Liver (tissue), 9 donors: Measurements from ENCODE around the gene CHRM5. TPM values are rescaled to one million over a fixed set of nuclear protein-coding genes. Genes with fewer than 3 reads are reported as not detected.
A peak's percentile ranks its signal among the peaks of the same experiment; 100 is the strongest.

ENCODE experiments used
- DNase-seq: peaks from one replicate; pipeline ENCODE4 v3.0.0-alpha.2; 2017; ENCODE audit warnings: low spot score
- H3K27ac ChIP-seq, 2 donors: one replicate each; pipeline ENCODE4 v1.7.0; 2013; ENCODE audit warnings: inconsistent platforms in 2 of 2, low read length in 2 of 2, control low read depth in 1 of 2, low read depth in 1 of 2, mild to moderate bottlenecking in 1 of 2
- H3K27me3 ChIP-seq, 4 donors: one replicate each; pipeline versions ENCODE4 v1.6.1 to v1.7.0; 2013; ENCODE audit warnings: low read length in 3 of 4, inconsistent platforms in 1 of 4, mild to moderate bottlenecking in 1 of 4, moderate library complexity in 1 of 4; ENCODE audit not compliant: control insufficient read depth in 4 of 4, insufficient read depth in 4 of 4
- H3K36me3 ChIP-seq, 4 donors: one replicate each; pipeline versions ENCODE4 v1.6.1 to v1.7.0; 2013; ENCODE audit warnings: low read length in 3 of 4, mild to moderate bottlenecking in 3 of 4, low read depth in 1 of 4, moderate library complexity in 1 of 4; ENCODE audit not compliant: control insufficient read depth in 4 of 4, insufficient read depth in 3 of 4
- H3K4me1 ChIP-seq, 4 donors: one replicate each; pipeline versions ENCODE4 v1.6.1 to v1.7.0; 2013; ENCODE audit warnings: low read length in 3 of 4, mild to moderate bottlenecking in 3 of 4, moderate library complexity in 1 of 4; ENCODE audit not compliant: control insufficient read depth in 4 of 4, insufficient read depth in 4 of 4
- H3K4me3 ChIP-seq, 3 donors: one replicate each; pipeline versions ENCODE4 v1.6.1 to v1.7.0; 2013; ENCODE audit warnings: low read length in 3 of 3, control low read depth in 1 of 3, low read depth in 1 of 3, mild to moderate bottlenecking in 1 of 3
- H3K9ac ChIP-seq, 2 donors: one replicate each; pipeline ENCODE4 v1.7.0; 2013; ENCODE audit warnings: low read length in 2 of 2, mild to moderate bottlenecking in 2 of 2, moderate library complexity in 2 of 2, control low read depth in 1 of 2, low read depth in 1 of 2
- H3K9me3 ChIP-seq, 4 donors: one replicate each; pipeline versions ENCODE4 v1.6.1 to v1.7.0; 2013; ENCODE audit warnings: low read length in 3 of 4; ENCODE audit not compliant: control insufficient read depth in 4 of 4
- FOXA2 ChIP-seq: IDR thresholded peaks from 2 replicates; pipeline ENCODE4 v1.6.1; 2016; ENCODE audit warnings: antibody characterized with exemption
- GABPA ChIP-seq, 2 donors: IDR thresholded peaks in 1 of 2; conservative IDR thresholded peaks in 1 of 2; 2 replicates each; pipeline ENCODE4 v1.6.1; 2016; ENCODE audit warnings: antibody characterized with exemption in 2 of 2, mild to moderate bottlenecking in 1 of 2, moderate library complexity in 1 of 2
- HNF4A ChIP-seq, 2 donors: conservative IDR thresholded peaks; 2 replicates each; pipeline ENCODE4 v1.6.1; 2016; ENCODE audit warnings: antibody characterized with exemption in 2 of 2, mild to moderate bottlenecking in 2 of 2
- HNF4G ChIP-seq: IDR thresholded peaks from 2 replicates; pipeline ENCODE4 v1.6.1; 2016; ENCODE audit warnings: antibody characterized with exemption
- JUND ChIP-seq, 2 donors: IDR thresholded peaks; 2 replicates each; pipeline ENCODE4 v1.6.1; 2016; ENCODE audit warnings: antibody characterized with exemption in 2 of 2
- NR2F2 ChIP-seq: IDR thresholded peaks from 2 replicates; pipeline ENCODE4 v1.6.1; 2016; ENCODE audit warnings: antibody characterized with exemption
- RAD21 ChIP-seq, 2 donors: IDR thresholded peaks; 2 replicates each; pipeline ENCODE4 v1.6.1; 2016; ENCODE audit warnings: antibody characterized with exemption in 2 of 2, mild to moderate bottlenecking in 2 of 2
- RXRA ChIP-seq, 2 donors: IDR thresholded peaks; 2 replicates each; pipeline ENCODE4 v1.6.1; 2017 to 2018; ENCODE audit warnings: antibody characterized with exemption in 2 of 2, mild to moderate bottlenecking in 1 of 2
- SP1 ChIP-seq: IDR thresholded peaks from 2 replicates; pipeline ENCODE4 v1.6.1; 2018; ENCODE audit warnings: antibody characterized with exemption, mild to moderate bottlenecking
- TAF1 ChIP-seq: conservative IDR thresholded peaks from 2 replicates; pipeline ENCODE4 v1.6.1; 2016; ENCODE audit warnings: antibody characterized with exemption, mild to moderate bottlenecking
- YY1 ChIP-seq: IDR thresholded peaks from 2 replicates; pipeline ENCODE4 v1.6.1; 2016; ENCODE audit warnings: antibody characterized with exemption, mild to moderate bottlenecking
- WGBS: extraction: QIAGEN DNeasy Blood & Tissue Kit; methylation state at CpG from one replicate; pipeline ENCODE4 v1.1.7; 2013; 5-methylcytosine and 5-hydroxymethylcytosine counted together
- polyA plus RNA-seq, 2 donors: library from polyadenylated mRNA; stranded (reverse) in 1 of 2; unstranded in 1 of 2; fragments of 200-250 nt in 1 of 2; fragments of >200 nt in 1 of 2; fragmentation: Nextera tagmentation in 1 of 2; extraction: Ambion mirVana in 1 of 2; gene quantifications; one replicate each; pipeline versions ENCODE4 v1.2.1 to v1.2.3, GENCODE V29; 2013 to 2015
- total RNA-seq, 2 donors: library from RNA; depleted of rRNA; stranded (reverse); fragments of >200 nt; gene quantifications; one replicate each; pipeline ENCODE4 v1.2.3, GENCODE V29; 2014
- TF ChIP-seq, protein P1 (sequence below): fragments of 150-350 bp; IDR thresholded peaks from 2 replicates; pipeline ENCODE4 v1.5.1; 2017; ENCODE audit warnings: improper control_type of control experiment, low read depth, low read length; ENCODE audit not compliant: missing input control
- TF ChIP-seq, protein P2 (sequence below): IDR thresholded peaks from 2 replicates; pipeline ENCODE4 v1.6.1; 2016; ENCODE audit warnings: antibody characterized with exemption
- TF ChIP-seq, protein P3 (sequence below): IDR thresholded peaks from 2 replicates; pipeline ENCODE4 v1.6.1; 2016; ENCODE audit warnings: antibody characterized with exemption
- TF ChIP-seq, protein P4 (sequence below): IDR thresholded peaks from 2 replicates; pipeline ENCODE4 v1.6.1; 2016; ENCODE audit warnings: antibody characterized with exemption
- TF ChIP-seq, protein P5 (sequence below): IDR thresholded peaks from 2 replicates; pipeline ENCODE4 v1.6.1; 2016; ENCODE audit warnings: antibody characterized with exemption, mild to moderate bottlenecking
- donor health status: healthy.
- donor health status: healthy.
- donor health status: healthy.
- donor health status: healthy.
- donor health status: healthy.

The CHRM5 gene
- total and polyA plus RNA-seq, 4 donors, result 0.38 TPM; not detected in 3

DNA sequence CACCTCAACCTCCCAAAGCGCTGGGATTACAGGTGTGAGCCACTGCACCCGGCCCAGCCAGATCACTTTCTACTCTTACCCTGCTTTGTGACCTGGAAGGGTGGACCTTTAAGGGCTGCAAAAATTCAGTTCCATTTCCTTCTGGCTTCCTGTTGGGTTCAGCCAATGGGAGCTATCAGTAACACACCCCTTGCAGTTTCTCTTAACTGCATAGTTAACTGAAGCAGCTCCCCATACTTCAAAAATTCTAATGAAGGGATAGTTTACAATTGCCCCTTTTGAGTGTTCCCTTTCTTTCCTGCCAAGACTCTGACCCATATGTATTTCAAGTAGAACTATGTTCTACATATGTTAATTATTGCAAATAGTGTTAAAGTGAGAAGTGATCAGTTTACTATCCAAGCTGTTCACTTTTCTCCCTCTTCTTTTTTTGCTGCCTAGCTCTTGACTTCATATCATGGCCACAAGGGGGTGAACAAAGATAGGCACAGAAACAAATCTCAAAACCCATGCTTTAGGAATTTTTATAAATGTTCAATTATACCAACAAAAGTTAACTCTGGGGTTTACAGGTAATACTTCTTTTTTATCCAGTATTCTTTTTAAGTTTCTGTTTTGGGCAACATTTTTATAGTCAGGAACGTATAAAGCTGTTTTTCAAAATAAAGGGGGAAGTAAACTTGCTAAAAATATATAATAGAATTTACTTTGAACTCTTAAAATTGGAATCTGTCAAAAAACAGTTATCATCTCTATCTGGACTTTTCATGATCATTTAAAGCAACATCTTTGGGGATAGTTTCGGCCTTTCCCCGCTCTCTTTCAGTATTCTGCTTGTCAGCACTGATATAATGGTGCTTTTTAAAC lies 141.7 kb downstream of the CHRM5 start:
- H3K4me3 ChIP-seq, result no peak overlapping the region
- TF ChIP-seq RAD21 (IDR thresholded peaks at IDR 0.05) (peak; percentile 86 to 87), JUND (IDR thresholded peaks at IDR 0.05) (no peak), GABPA (IDR thresholded peaks at IDR 0.05 in 1 of 2, conservative IDR thresholded peaks at IDR 0.05 in 1 of 2) (peak in 1 of 2 donors; percentile 26)
- TF ChIP-seq, protein P1, sequence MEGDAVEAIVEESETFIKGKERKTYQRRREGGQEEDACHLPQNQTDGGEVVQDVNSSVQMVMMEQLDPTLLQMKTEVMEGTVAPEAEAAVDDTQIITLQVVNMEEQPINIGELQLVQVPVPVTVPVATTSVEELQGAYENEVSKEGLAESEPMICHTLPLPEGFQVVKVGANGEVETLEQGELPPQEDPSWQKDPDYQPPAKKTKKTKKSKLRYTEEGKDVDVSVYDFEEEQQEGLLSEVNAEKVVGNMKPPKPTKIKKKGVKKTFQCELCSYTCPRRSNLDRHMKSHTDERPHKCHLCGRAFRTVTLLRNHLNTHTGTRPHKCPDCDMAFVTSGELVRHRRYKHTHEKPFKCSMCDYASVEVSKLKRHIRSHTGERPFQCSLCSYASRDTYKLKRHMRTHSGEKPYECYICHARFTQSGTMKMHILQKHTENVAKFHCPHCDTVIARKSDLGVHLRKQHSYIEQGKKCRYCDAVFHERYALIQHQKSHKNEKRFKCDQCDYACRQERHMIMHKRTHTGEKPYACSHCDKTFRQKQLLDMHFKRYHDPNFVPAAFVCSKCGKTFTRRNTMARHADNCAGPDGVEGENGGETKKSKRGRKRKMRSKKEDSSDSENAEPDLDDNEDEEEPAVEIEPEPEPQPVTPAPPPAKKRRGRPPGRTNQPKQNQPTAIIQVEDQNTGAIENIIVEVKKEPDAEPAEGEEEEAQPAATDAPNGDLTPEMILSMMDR, result peak; percentile 62
- peaks cover 0 to 10% (median 9%) of the 10 kb centered on the region in 4 donors for H3K4me1 ChIP-seq
- no peaks in the 10 kb centered on the region for H3K27me3 ChIP-seq
- H3K27ac ChIP-seq, result no peak overlapping the region
- no peak overlapping the region for H3K9ac ChIP-seq
- no peaks in the 10 kb centered on the region for H3K9me3 ChIP-seq
- no peaks in the 10 kb centered on the region for H3K36me3 ChIP-seq
- no peak for DNase-seq
- WGBS, result 70% methylated on average over 5 of the region's 5 CpGs

DNA sequence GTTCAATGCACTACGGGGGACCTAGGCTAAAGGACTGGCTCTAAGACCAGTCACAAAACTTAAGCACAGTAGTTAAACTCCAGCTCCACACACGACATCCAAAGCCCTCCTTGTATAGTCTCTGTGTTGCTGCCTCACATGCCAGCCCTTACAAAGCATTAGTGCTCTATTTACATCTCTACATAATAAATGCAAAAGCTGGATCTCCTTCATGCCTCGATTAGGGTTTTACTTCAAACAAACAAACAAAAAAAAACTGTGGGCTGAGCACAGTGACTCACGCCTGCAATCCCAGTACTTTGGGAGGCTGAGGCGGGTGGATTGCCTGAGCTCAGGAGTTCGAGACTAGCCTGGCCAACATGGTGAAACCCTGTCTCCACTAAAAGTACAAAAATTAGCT lies 143.2 kb downstream of the CHRM5 start:
- H3K36me3 ChIP-seq, result no peaks in the 10 kb centered on the region
- no peak for TF ChIP-seq HNF4G
- TF ChIP-seq RXRA (IDR thresholded peaks at IDR 0.05), result no peak
- TF ChIP-seq YY1, result no peak
- TF ChIP-seq TAF1, result no peak
- TF ChIP-seq HNF4A (conservative IDR thresholded peaks at IDR 0.05), result no peak
- no peak for TF ChIP-seq SP1
- H3K9me3 ChIP-seq, result no peaks in the 10 kb centered on the region
- no peak overlapping the region for H3K4me3 ChIP-seq
- no peaks in the 10 kb centered on the region for H3K27me3 ChIP-seq
- no peak overlapping the region for H3K27ac ChIP-seq
- H3K4me1 ChIP-seq, result peaks cover 0 to 11% (median 9%) of the 10 kb centered on the region in 4 donors
- 73% methylated on average over 6 of the region's 6 CpGs for WGBS
- no peak for DNase-seq
- H3K9ac ChIP-seq, result no peak overlapping the region

DNA sequence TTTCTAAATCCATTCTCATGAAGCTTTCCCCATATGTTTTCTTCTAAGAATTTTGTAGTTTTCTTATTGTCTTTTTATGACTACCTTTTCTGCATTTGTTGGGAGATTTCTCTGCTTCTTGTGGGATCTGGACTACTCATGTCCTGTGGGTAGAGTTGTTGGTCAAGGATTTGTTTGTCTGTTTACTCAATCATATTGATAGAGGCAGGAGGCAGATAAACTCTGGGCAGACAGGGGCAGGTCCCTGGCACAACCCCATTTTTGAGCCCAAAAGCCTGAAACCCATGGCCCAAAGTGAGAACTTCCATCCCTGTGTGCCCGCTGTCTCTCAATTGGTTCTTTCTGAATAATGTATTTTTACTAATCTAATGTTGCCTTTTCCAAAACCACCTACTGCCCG lies 145.9 kb downstream of the CHRM5 start:
- WGBS, result 49% methylated on average over 2 of the region's 2 CpGs
- TF ChIP-seq NR2F2 (no peak), HNF4A (conservative IDR thresholded peaks at IDR 0.05) (no peak), FOXA2 (no peak), HNF4G (no peak), RAD21 (IDR thresholded peaks at IDR 0.05) (no peak), GABPA (IDR thresholded peaks at IDR 0.05 in 1 of 2, conservative IDR thresholded peaks at IDR 0.05 in 1 of 2) (no peak), YY1 (no peak), RXRA (IDR thresholded peaks at IDR 0.05) (no peak), TAF1 (no peak)
- TF ChIP-seq, protein P2, sequence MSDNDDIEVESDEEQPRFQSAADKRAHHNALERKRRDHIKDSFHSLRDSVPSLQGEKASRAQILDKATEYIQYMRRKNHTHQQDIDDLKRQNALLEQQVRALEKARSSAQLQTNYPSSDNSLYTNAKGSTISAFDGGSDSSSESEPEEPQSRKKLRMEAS, result no peak
- TF ChIP-seq, protein P3, sequence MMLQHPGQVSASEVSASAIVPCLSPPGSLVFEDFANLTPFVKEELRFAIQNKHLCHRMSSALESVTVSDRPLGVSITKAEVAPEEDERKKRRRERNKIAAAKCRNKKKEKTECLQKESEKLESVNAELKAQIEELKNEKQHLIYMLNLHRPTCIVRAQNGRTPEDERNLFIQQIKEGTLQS, result no peak
- TF ChIP-seq, protein P1, result no peak
- TF ChIP-seq, protein P4, sequence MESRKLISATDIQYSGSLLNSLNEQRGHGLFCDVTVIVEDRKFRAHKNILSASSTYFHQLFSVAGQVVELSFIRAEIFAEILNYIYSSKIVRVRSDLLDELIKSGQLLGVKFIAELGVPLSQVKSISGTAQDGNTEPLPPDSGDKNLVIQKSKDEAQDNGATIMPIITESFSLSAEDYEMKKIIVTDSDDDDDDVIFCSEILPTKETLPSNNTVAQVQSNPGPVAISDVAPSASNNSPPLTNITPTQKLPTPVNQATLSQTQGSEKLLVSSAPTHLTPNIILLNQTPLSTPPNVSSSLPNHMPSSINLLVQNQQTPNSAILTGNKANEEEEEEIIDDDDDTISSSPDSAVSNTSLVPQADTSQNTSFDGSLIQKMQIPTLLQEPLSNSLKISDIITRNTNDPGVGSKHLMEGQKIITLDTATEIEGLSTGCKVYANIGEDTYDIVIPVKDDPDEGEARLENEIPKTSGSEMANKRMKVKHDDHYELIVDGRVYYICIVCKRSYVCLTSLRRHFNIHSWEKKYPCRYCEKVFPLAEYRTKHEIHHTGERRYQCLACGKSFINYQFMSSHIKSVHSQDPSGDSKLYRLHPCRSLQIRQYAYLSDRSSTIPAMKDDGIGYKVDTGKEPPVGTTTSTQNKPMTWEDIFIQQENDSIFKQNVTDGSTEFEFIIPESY, result no peak
- TF ChIP-seq, protein P5, sequence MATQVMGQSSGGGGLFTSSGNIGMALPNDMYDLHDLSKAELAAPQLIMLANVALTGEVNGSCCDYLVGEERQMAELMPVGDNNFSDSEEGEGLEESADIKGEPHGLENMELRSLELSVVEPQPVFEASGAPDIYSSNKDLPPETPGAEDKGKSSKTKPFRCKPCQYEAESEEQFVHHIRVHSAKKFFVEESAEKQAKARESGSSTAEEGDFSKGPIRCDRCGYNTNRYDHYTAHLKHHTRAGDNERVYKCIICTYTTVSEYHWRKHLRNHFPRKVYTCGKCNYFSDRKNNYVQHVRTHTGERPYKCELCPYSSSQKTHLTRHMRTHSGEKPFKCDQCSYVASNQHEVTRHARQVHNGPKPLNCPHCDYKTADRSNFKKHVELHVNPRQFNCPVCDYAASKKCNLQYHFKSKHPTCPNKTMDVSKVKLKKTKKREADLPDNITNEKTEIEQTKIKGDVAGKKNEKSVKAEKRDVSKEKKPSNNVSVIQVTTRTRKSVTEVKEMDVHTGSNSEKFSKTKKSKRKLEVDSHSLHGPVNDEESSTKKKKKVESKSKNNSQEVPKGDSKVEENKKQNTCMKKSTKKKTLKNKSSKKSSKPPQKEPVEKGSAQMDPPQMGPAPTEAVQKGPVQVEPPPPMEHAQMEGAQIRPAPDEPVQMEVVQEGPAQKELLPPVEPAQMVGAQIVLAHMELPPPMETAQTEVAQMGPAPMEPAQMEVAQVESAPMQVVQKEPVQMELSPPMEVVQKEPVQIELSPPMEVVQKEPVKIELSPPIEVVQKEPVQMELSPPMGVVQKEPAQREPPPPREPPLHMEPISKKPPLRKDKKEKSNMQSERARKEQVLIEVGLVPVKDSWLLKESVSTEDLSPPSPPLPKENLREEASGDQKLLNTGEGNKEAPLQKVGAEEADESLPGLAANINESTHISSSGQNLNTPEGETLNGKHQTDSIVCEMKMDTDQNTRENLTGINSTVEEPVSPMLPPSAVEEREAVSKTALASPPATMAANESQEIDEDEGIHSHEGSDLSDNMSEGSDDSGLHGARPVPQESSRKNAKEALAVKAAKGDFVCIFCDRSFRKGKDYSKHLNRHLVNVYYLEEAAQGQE, result no peak

More for the DNA sequence above, 145.9 kb downstream of the CHRM5 start:
- Histone ChIP-seq H3K4me1 (peaks cover 0 to 11% (median 9%) of the 10 kb centered on the region in 4 donors), H3K27me3 (no peaks in the 10 kb centered on the region), H3K9ac (no peak overlapping the region), H3K4me3 (no peak overlapping the region), H3K36me3 (no peaks in the 10 kb centered on the region), H3K9me3 (no peaks in the 10 kb centered on the region), H3K27ac (no peak overlapping the region)
- no peak for DNase-seq
